ENCODE measurements around the gene EIF2B2. TPM values are rescaled to one million over a fixed set of nuclear protein-coding genes. Genes with fewer than 3 reads are reported as not detected.

EIF2B2 gene
- 10 to 100 TPM; 36.2 to 50.8 (median 44.8) TPM for polyA plus RNA-seq
- long read RNA-seq, donor 1: 0 reads
- long read RNA-seq, donor 2, full-length matches to known transcripts: 7 of 7 reads
- long read RNA-seq, donor 2, partial matches to known transcripts: 0 of 7 reads
- long read RNA-seq, donor 2, other reads (novel, unspliced or antisense): 0 of 7 reads
- long read RNA-seq, donor 3, full-length matches to known transcripts: 7 of 13 reads
- long read RNA-seq, donor 3, partial matches to known transcripts: 6 of 13 reads
- long read RNA-seq, donor 3, other reads (novel, unspliced or antisense): 0 of 13 reads
- long read RNA-seq, donor 4: 0 reads
- long read RNA-seq, donor 5, full-length matches to known transcripts: 4 of 4 reads
- long read RNA-seq, donor 5, partial matches to known transcripts: 0 of 4 reads
- long read RNA-seq, donor 5, other reads (novel, unspliced or antisense): 0 of 4 reads
- long read RNA-seq, donor 6, full-length matches to known transcripts: 8 of 8 reads
- long read RNA-seq, donor 6, partial matches to known transcripts: 0 of 8 reads
- long read RNA-seq, donor 6, other reads (novel, unspliced or antisense): 0 of 8 reads
- long read RNA-seq, donor 7: 0 reads
- long read RNA-seq, donor 8, full-length matches to known transcripts: 2 of 2 reads
- long read RNA-seq, donor 8, partial matches to known transcripts: 0 of 2 reads
- long read RNA-seq, donor 8, other reads (novel, unspliced or antisense): 0 of 2 reads
- long read RNA-seq, donor 9: 0 reads
- long read RNA-seq, donor 10, full-length matches to known transcripts: 19 of 19 reads
- long read RNA-seq, donor 10, partial matches to known transcripts: 0 of 19 reads
- long read RNA-seq, donor 10, other reads (novel, unspliced or antisense): 0 of 19 reads

DNA sequence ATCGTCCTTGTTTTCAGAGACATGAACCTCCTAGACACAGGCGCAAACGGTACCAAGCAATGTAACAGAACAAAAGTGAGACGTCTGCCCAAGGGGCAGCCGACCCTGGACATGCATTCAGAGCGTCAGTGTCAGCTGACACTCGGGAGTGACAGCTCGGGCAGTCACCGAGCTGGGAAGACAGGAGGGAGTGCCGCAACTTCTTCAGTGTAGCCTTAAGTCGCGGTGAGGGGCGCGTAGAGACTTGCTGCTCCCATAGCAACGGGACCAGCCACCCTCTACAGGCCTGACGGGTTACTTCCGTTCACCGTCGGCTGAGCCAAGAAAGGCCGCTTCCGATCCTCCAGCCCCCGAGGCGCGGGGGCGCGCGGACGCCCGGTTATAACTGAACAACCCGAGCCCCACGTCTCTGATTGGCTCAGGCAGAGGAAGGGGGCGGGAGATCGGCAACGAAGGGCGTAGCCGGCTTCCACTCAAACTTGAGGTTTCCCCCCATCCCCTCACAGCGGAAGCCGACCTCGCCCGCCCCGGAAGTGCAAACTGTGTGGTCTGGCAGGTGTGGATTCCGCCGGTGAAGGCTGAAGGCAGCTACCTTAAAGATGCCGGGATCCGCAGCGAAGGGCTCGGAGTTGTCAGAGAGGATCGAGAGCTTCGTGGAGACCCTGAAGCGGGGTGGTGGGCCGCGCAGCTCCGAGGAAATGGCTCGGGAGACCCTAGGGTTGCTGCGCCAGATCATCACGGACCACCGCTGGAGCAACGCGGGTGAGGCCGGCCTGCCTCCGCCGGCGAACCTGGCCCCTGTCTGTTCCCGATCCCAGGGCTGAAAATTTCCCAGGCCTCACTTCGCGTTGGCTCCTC lies at the start of gene EIF2B2:
EIF2B2 (plus strand) TSS at position 530 of the 858 bp plus-strand sequence; CDS start at position 600, 70 bp downstream.
- H3K4me3 ChIP-seq (ENCODE audit: low read depth in 1 of 3, low read length in 3 of 3): peak within 1 kb of the TSS; percentile 81 to 93 (median 93)
- 0 to 1% (median 1%) methylated on average over 64 to 66 of the region's 66 CpGs for WGBS, 3 donors
- peak within 1 kb of the TSS; percentile 68 to 96 (median 94) for H3K27ac ChIP-seq (ENCODE audit: low read depth in 1 of 3, low read length in 2 of 3)
- no peak for FAIRE-seq
- H3K27me3 ChIP-seq (ENCODE audit: control insufficient read depth in 3 of 3, insufficient read depth in 3 of 3, low read length in 3 of 3): no peaks in the 10 kb centered on the region
- peaks cover 0 to 18% (median 8%) of the 10 kb centered on the region in 3 donors for H3K4me1 ChIP-seq (ENCODE audit: control insufficient read depth in 3 of 3, insufficient read depth in 2 of 3, low read depth in 1 of 3, low read length in 2 of 3)
- peak; percentile 98 for DNase-seq
- H3K36me3 ChIP-seq (ENCODE audit: control insufficient read depth in 3 of 3, insufficient read depth in 2 of 3, low read depth in 1 of 3, low read length in 3 of 3): peaks cover 2 to 11% (median 8%) of the 10 kb centered on the region in 3 donors
- no peaks in the 10 kb centered on the region for H3K9me3 ChIP-seq (ENCODE audit: control insufficient read depth in 2 of 2, insufficient read depth in 1 of 2, low read depth in 1 of 2, low read length in 1 of 2)

DNA sequence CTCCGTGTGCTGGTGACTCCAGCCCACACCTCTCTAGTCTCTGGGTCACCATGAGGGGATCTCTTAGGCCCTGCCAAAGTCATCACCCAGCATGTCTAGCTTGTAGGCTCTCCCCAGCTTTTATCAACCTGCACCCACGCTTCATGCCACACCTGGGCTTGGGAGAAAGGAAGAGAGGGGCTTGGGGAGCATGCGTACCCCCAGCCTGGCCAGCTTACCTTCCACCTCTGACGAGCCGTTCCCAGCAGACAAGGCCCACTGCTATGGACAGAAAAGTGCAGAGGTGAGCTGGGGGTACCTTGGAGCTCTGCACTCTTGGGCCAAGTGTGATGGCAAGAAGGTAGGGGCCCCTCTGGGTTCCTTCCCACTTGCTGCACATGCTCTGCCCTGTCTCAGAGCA lies 49.0 kb upstream of the EIF2B2 start:
- H3K27ac ChIP-seq (ENCODE audit: low read depth in 1 of 3, low read length in 2 of 3): no peak overlapping the region
- peaks cover 0 to 4% of the 10 kb centered on the region in 2 donors for H3K9me3 ChIP-seq (ENCODE audit: control insufficient read depth in 2 of 2, insufficient read depth in 1 of 2, low read depth in 1 of 2, low read length in 1 of 2)
- peak overlapping the region in 1 of 3 donors; percentile 0 for H3K4me3 ChIP-seq (ENCODE audit: low read depth in 1 of 3, low read length in 3 of 3)
- peaks cover 0 to 62% (median 5%) of the 10 kb centered on the region in 3 donors for H3K4me1 ChIP-seq (ENCODE audit: control insufficient read depth in 3 of 3, insufficient read depth in 2 of 3, low read depth in 1 of 3, low read length in 2 of 3)
- H3K27me3 ChIP-seq (ENCODE audit: control insufficient read depth in 3 of 3, insufficient read depth in 3 of 3, low read length in 3 of 3): no peaks in the 10 kb centered on the region
- WGBS, 3 donors: 82 to 93% (median 90%) methylated on average over 5 of the region's 5 CpGs
- H3K36me3 ChIP-seq (ENCODE audit: control insufficient read depth in 3 of 3, insufficient read depth in 2 of 3, low read depth in 1 of 3, low read length in 3 of 3): peaks cover 0 to 16% (median 0%) of the 10 kb centered on the region in 3 donors
- DNase-seq (no peak), FAIRE-seq (no peak)

DNA sequence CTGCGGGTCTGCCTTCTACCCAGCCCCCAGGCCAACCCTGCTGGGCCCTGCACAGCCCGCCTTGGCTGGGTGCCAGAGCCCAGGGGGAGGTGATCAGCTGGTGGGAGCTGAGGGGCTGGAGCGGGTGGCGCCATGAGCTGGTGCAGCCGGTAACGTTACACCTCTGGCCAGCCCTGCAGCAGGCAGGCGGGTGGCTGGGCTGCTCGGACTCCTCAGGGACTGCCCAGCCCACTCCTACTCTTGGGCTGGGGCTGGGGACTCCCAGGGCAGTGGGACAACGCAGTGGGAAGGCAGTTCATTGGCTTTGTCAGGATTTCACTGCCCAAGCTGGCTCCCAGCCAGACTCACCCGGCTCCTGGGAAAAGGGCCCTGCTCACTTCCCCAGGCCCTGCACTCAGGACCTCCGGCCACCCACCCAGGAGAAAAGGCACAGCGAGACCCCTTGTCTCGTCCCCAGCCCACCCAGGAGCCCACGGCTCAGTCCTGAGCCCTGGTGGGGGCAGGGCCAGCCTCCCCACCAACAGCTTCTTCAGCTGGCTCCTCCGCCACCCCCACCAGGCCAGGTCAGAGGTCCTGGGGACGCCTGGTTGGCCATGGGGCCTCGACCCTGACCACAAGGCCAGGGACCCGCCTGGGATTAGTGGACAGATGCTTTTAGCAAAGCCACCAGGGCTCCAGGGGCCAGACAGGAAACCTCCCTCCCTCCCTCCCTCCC lies 48.3 kb upstream of the EIF2B2 start:
- peak in 1 of 2 donors; percentile 40 for DNase-seq
- WGBS, 3 donors: 33 to 41% (median 34%) methylated on average over 18 of the region's 18 CpGs
- H3K36me3 ChIP-seq (ENCODE audit: control insufficient read depth in 3 of 3, insufficient read depth in 2 of 3, low read depth in 1 of 3, low read length in 3 of 3): peaks cover 0 to 9% (median 0%) of the 10 kb centered on the region in 3 donors
- H3K27ac ChIP-seq (ENCODE audit: low read depth in 1 of 3, low read length in 2 of 3): no peak overlapping the region
- H3K27me3 ChIP-seq (ENCODE audit: control insufficient read depth in 3 of 3, insufficient read depth in 3 of 3, low read length in 3 of 3): no peaks in the 10 kb centered on the region
- H3K4me3 ChIP-seq (ENCODE audit: low read depth in 1 of 3, low read length in 3 of 3): peak overlapping the region in 1 of 3 donors; percentile 54
- peaks cover 0 to 4% of the 10 kb centered on the region in 2 donors for H3K9me3 ChIP-seq (ENCODE audit: control insufficient read depth in 2 of 2, insufficient read depth in 1 of 2, low read depth in 1 of 2, low read length in 1 of 2)
- H3K4me1 ChIP-seq (ENCODE audit: control insufficient read depth in 3 of 3, insufficient read depth in 2 of 3, low read depth in 1 of 3, low read length in 2 of 3): peaks cover 0 to 57% (median 5%) of the 10 kb centered on the region in 3 donors
- no peak for FAIRE-seq

DNA sequence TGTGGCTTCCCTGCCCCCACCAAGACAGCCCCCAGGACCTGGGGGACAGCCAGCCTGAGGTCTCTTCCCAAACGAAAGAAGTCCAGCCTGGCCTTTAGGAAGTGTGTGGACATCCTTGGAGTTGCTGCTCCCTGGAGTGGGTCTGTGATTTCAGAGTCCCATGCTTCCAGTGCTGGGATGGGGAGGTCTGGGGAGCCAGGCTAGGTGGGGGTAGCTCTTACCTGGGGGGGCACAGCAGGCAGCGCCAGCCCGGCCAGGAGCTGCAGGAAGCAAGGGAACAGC lies 47.8 kb upstream of the EIF2B2 start:
- no peak overlapping the region for H3K27ac ChIP-seq (ENCODE audit: low read depth in 1 of 3, low read length in 2 of 3)
- no peak for DNase-seq
- H3K4me3 ChIP-seq (ENCODE audit: low read depth in 1 of 3, low read length in 3 of 3): peak overlapping the region; percentile 42 to 54 (median 49)
- no peak for FAIRE-seq
- no peaks in the 10 kb centered on the region for H3K27me3 ChIP-seq (ENCODE audit: control insufficient read depth in 3 of 3, insufficient read depth in 3 of 3, low read length in 3 of 3)
- H3K9me3 ChIP-seq (ENCODE audit: control insufficient read depth in 2 of 2, insufficient read depth in 1 of 2, low read depth in 1 of 2, low read length in 1 of 2): peaks cover 0 to 4% of the 10 kb centered on the region in 2 donors
- 0 to 2% (median 0%) methylated on average over 3 of the region's 3 CpGs for WGBS, 3 donors
- peaks cover 0 to 8% (median 0%) of the 10 kb centered on the region in 3 donors for H3K36me3 ChIP-seq (ENCODE audit: control insufficient read depth in 3 of 3, insufficient read depth in 2 of 3, low read depth in 1 of 3, low read length in 3 of 3)
- H3K4me1 ChIP-seq (ENCODE audit: control insufficient read depth in 3 of 3, insufficient read depth in 2 of 3, low read depth in 1 of 3, low read length in 2 of 3): peaks cover 0 to 52% (median 5%) of the 10 kb centered on the region in 3 donors

GRCh38 chr14:74955229-74956026 lies 47.3 kb upstream of the EIF2B2 start, which contains the start of gene PGF:
TSS of gene PGF (minus strand) at chr14:74955597. CDS start at chr14:74955242, 355 bp downstream.
- DNase-seq (peak; percentile 59 to 84), FAIRE-seq (no peak)
- WGBS, 3 donors: 6 to 7% (median 6%) methylated on average over 42 to 73 of the region's 73 CpGs
- Histone ChIP-seq H3K36me3 (ENCODE audit: control insufficient read depth in 3 of 3, insufficient read depth in 2 of 3, low read depth in 1 of 3, low read length in 3 of 3) (peaks cover 0 to 3% (median 0%) of the 10 kb centered on the region in 3 donors), H3K4me1 (ENCODE audit: control insufficient read depth in 3 of 3, insufficient read depth in 2 of 3, low read depth in 1 of 3, low read length in 2 of 3) (peaks cover 0 to 47% (median 5%) of the 10 kb centered on the region in 3 donors), H3K9me3 (ENCODE audit: control insufficient read depth in 2 of 2, insufficient read depth in 1 of 2, low read depth in 1 of 2, low read length in 1 of 2) (peaks cover 0 to under 1% of the 10 kb centered on the region in 2 donors), H3K4me3 (ENCODE audit: low read depth in 1 of 3, low read length in 3 of 3) (peak within 1 kb of the TSS; percentile 42 to 54 (median 49)), H3K27me3 (ENCODE audit: control insufficient read depth in 3 of 3, insufficient read depth in 3 of 3, low read length in 3 of 3) (no peaks in the 10 kb centered on the region), H3K27ac (ENCODE audit: low read depth in 1 of 3, low read length in 2 of 3) (no peak within 1 kb of the TSS)

GRCh38 chr14:74956027-74956279 lies 46.8 kb upstream of the EIF2B2 start:
- 79 to 88% (median 87%) methylated on average over 9 of the region's 9 CpGs for WGBS, 3 donors

More at GRCh38 chr14:74956027-74956279, 46.8 kb upstream of the EIF2B2 start:
- DNase-seq (no peak), FAIRE-seq (no peak)
- H3K4me1 ChIP-seq (ENCODE audit: control insufficient read depth in 3 of 3, insufficient read depth in 2 of 3, low read depth in 1 of 3, low read length in 2 of 3): peaks cover 0 to 43% (median 3%) of the 10 kb centered on the region in 3 donors
- H3K4me3 ChIP-seq (ENCODE audit: low read depth in 1 of 3, low read length in 3 of 3): peak overlapping the region in 1 of 3 donors; percentile 15
- no peaks in the 10 kb centered on the region for H3K27me3 ChIP-seq (ENCODE audit: control insufficient read depth in 3 of 3, insufficient read depth in 3 of 3, low read length in 3 of 3)
- H3K36me3 ChIP-seq (ENCODE audit: control insufficient read depth in 3 of 3, insufficient read depth in 2 of 3, low read depth in 1 of 3, low read length in 3 of 3): peaks cover 0 to 3% (median 0%) of the 10 kb centered on the region in 3 donors
- H3K27ac ChIP-seq (ENCODE audit: low read depth in 1 of 3, low read length in 2 of 3): no peak overlapping the region
- no peaks in the 10 kb centered on the region for H3K9me3 ChIP-seq (ENCODE audit: control insufficient read depth in 2 of 2, insufficient read depth in 1 of 2, low read depth in 1 of 2, low read length in 1 of 2)
